WERI-Rb-1 (cell line): ENCODE results near the gene OR13J1.
"Not testable (repeated sequence)": the region's sequence is repeated elsewhere in the genome, so short reads cannot be mapped to it uniquely, and the experiment has no call there.

Experiments used
- DNase-seq: peaks from one replicate; pipeline ENCODE4 v3.0.0-alpha.2; 2020
- H3K27ac ChIP-seq: fragments of 250-450 bp; sonication (Bioruptor Pico); 2 replicates; pipeline ENCODE4 v1.5.1; 2020; ENCODE audit warnings: mild to moderate bottlenecking, moderate library complexity
- H3K27me3 ChIP-seq: fragments of 250-450 bp; sonication (Bioruptor Pico); 2 replicates; pipeline ENCODE4 v1.5.1; 2021; ENCODE audit warnings: mild to moderate bottlenecking, low read depth, moderate library complexity; ENCODE audit not compliant: insufficient read depth, severe bottlenecking
- H3K36me3 ChIP-seq: fragments of 250-450 bp; sonication (Bioruptor Pico); 2 replicates; pipeline ENCODE4 v1.5.1; 2020; ENCODE audit warnings: mild to moderate bottlenecking, moderate library complexity
- H3K4me3 ChIP-seq: 2 replicates; pipeline ENCODE4 v1.5.1; 2011; ENCODE audit warnings: low read depth, mild to moderate bottlenecking, control low read depth, low read length
- H3K9me3 ChIP-seq: fragments of 250-450 bp; sonication (Bioruptor Pico); 2 replicates; pipeline ENCODE4 v1.5.1; 2021; ENCODE audit warnings: mild to moderate bottlenecking, moderate library complexity; ENCODE audit not compliant: severe bottlenecking
- TF ChIP-seq, protein P1 (sequence below): IDR thresholded peaks from 2 replicates; pipeline ENCODE4 v1.5.1; 2011; ENCODE audit warnings: low read depth, mild to moderate bottlenecking, control low read depth, inconsistent platforms, low read length

Gene OR13J1

DNA sequence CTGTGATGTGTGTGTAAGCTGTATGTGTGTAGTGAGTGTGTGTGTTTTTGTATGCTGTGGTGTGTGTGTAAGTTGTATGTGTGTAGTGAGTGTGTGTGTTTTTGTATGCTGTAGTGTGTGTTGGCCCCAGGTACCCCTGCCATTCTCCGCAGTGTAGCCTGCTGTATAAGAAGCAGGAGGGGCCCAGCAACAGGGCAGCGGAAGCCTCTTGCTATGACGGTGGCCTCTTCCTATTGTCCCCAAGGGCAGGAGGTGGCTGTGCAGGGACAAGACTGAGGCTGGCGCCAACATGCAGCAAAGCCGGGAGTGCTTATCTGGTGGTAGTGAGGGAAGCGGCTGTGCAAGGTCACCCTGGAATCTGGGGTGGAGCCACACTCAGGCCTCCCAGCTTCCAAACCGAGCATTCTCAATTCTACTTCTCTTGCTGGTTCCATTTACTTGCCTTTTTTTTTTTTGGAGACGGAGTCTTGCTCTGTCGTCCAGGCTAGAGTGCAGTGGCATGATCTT is 44.2 kb upstream of the OR13J1 start:
- no peaks in the 10 kb centered on the region for H3K36me3 ChIP-seq
- no peak overlapping the region for H3K4me3 ChIP-seq
- peak; percentile 80 for DNase-seq
- H3K27me3 ChIP-seq: no peaks in the 10 kb centered on the region
- TF ChIP-seq, protein P1, sequence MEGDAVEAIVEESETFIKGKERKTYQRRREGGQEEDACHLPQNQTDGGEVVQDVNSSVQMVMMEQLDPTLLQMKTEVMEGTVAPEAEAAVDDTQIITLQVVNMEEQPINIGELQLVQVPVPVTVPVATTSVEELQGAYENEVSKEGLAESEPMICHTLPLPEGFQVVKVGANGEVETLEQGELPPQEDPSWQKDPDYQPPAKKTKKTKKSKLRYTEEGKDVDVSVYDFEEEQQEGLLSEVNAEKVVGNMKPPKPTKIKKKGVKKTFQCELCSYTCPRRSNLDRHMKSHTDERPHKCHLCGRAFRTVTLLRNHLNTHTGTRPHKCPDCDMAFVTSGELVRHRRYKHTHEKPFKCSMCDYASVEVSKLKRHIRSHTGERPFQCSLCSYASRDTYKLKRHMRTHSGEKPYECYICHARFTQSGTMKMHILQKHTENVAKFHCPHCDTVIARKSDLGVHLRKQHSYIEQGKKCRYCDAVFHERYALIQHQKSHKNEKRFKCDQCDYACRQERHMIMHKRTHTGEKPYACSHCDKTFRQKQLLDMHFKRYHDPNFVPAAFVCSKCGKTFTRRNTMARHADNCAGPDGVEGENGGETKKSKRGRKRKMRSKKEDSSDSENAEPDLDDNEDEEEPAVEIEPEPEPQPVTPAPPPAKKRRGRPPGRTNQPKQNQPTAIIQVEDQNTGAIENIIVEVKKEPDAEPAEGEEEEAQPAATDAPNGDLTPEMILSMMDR: no peak
- H3K27ac ChIP-seq: no peak overlapping the region
- H3K9me3 ChIP-seq: peaks cover 2% of the 10 kb centered on the region

DNA sequence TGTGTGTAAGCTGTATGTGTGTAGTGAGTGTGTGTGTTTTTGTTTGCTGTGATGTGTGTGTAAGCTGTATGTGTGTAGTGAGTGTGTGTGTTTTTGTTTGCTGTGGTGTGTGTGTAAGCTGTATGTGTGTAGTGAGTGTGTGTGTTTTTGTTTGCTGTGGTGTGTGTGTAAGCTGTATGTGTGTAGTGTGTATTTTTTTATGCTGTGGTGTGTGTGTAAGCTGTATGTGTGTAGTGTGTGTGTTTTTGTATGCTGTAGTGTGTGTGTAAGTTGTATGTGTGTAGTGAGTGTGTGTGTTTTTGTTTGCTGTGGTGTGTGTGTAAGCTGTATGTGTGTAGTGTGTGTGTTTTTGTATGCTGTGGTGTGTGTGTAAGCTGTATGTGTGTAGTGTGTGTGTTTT is 43.2 kb upstream of the OR13J1 start:
- not testable (repeated sequence) for DNase-seq, H3K36me3 ChIP-seq, H3K27ac ChIP-seq, H3K9me3 ChIP-seq, H3K4me3 ChIP-seq, H3K27me3 ChIP-seq

DNA sequence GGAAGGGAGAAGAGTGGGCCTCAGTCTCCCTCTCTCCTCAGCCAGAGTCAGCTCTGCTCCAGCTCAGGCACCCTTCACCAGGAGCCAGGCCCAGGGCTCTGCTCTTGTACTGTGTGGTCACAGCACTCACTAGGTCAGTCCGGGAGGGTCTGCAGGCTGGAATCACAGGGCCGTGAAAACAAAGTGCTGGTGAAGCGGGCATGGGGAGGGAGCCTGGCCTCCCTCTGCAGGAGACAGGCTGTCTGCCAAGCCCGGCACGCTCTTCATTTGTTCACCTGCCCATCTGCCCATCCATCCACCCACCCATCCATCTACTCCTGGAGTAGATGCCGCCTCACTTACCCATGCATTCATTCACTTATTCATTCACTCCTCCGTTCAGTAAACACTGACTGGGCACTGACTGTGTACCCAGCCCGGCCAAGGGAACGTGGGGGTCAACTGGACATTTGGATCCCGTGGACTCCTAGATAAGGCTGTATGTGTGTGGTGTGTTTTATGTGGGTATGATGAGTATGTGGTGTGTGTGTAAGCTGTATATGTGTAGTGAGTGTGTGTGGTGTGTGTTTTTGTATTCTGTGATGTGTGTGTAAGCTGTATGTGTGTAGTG is 42.7 kb upstream of the OR13J1 start:
- Histone ChIP-seq H3K27me3 (no peaks in the 10 kb centered on the region), H3K36me3 (no peaks in the 10 kb centered on the region), H3K9me3 (no peaks in the 10 kb centered on the region), H3K27ac (no peak overlapping the region), H3K4me3 (no peak overlapping the region)
- DNase-seq: no peak
- TF ChIP-seq, protein P1: no peak

DNA sequence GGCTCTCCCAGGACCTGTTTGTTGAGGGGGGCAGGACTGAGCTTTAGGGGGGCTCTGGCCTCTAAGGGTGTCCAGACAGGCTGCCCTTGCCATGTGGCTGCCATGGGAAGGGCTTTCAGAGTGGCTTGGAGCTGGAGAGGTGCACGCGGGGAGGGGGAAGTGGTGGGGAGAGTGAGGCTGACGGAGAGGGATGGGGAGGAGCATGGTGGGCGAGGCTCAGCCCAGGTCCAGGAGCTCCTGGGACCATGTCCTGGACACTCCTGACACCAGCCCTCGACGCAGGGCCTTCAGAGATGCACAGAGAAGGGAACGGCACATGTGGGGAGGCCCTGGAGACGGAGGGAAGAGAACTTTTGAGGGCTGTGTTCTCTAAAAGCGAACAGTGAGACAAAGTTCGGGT is 41.5 kb upstream of the OR13J1 start:
- Histone ChIP-seq H3K27ac (no peak overlapping the region), H3K27me3 (no peaks in the 10 kb centered on the region), H3K4me3 (no peak overlapping the region), H3K9me3 (no peaks in the 10 kb centered on the region), H3K36me3 (no peaks in the 10 kb centered on the region)
- TF ChIP-seq, protein P1: no peak
- no peak for DNase-seq

DNA sequence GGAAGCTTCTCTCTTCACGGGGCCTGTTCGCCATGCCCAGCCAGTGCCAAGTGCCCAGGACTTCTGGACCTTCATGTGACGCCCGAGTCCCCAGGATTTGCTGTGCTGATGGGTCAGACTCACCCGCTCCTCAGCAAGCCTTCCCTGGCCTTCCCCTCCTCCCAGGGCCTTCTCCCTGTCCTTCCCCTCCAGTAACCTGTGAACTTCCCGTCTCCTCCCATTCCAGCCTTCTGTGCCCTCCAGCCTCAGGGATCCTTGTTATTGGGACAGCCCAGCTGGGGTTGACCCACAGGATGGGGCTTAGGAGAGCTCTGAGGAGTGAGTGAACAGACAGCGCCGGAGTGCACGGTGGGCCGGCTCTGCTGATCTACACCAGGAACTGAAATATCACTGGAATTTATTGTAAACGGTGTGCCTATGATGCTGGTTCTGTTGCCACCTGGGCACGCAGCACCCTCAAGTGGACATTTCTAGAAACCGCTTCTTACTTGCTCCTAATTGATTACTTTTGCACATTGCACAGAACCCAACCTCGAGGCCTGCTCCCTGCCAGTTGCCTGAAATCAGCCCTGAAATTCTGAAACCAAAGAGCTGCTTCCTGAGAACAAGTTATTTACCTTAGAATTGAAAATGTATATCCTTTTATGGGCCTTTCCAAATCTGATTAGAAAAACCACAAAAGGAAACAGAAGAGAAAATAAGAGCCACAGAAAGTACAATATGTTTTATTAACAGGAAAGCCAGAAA is 40.6 kb upstream of the OR13J1 start:
- Histone ChIP-seq H3K36me3 (no peaks in the 10 kb centered on the region), H3K4me3 (no peak overlapping the region), H3K9me3 (no peaks in the 10 kb centered on the region), H3K27ac (no peak overlapping the region), H3K27me3 (no peaks in the 10 kb centered on the region)
- TF ChIP-seq, protein P1: peak; percentile 64
- DNase-seq: peak; percentile 54

DNA sequence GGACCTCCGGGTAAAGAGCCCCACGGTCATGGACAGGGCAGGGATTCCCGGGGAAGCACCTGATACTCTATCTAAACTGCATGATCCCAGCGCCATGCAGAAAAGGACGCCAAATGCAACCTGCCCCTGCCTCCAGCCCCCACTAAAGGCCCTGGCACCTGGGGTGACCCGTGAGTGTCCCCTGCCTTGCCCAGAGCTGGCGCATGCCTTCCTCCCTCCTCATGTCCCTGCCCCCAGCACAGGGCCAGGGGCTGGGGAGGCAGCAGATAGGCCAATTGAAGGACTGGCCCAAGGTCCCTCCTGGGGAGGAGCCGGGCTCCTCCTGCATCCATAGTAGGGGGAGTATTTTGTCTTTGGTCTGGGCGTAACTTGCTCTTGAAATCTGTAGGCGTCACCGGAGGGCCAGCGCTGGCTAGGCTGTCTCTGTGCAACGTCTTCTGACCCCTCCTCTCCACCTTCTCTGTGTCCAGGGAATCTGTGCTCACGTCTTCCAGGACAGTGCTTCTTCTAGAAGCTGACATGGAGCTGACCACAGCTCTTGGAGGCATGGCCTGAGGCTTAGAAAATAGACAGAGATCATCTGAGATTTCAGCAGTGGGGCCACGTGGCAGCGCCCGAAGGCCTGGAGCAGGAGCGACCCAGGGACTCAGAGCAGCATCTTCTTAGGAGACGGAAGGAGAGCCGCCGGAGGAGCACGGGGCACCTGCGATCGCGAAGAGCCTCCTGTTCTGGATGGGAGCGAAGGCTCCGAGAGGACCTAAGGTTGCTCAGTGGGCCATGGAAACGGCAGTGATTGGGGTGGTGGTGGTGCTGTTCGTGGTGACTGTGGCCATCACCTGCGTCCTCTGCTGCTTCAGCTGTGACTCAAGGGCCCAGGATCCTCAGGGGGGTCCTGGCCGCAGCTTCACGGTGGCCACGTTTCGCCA is 39.7 kb upstream of the OR13J1 start:
- Histone ChIP-seq H3K4me3 (no peak overlapping the region), H3K9me3 (no peaks in the 10 kb centered on the region), H3K27me3 (no peaks in the 10 kb centered on the region), H3K36me3 (no peaks in the 10 kb centered on the region), H3K27ac (no peak overlapping the region)
- TF ChIP-seq, protein P1: 0 out of 2 replicates have a peak, but pooled peaks have one; percentile 1
- no peak for DNase-seq
